ENCODE results near the gene KIF5C. TPM values are rescaled to one million over a fixed set of nuclear protein-coding genes. Genes with fewer than 3 reads are reported as not detected.

Gene KIF5C
- total RNA-seq, 1 donor, result 0.36 TPM

DNA sequence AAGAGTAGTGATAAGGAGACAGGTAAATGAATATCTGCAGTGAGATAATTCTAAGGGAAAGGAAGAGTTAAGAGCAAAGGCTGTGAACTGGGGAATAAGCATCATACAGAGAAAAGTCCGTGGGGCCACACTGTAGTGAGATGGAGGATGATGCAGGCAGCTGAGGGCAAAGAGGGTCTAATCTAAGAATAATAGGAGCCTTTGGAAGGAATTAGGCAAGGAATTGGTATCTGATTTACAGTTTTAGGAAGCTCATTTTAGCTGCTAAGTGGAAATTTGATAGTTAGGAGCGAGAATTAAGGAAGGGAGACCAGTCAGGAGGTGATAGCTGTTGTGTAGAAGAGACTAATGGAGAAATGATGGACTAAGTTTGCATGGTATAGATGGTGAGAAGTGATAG is 43.5 kb downstream of the KIF5C start:
- TF ChIP-seq, protein P1, sequence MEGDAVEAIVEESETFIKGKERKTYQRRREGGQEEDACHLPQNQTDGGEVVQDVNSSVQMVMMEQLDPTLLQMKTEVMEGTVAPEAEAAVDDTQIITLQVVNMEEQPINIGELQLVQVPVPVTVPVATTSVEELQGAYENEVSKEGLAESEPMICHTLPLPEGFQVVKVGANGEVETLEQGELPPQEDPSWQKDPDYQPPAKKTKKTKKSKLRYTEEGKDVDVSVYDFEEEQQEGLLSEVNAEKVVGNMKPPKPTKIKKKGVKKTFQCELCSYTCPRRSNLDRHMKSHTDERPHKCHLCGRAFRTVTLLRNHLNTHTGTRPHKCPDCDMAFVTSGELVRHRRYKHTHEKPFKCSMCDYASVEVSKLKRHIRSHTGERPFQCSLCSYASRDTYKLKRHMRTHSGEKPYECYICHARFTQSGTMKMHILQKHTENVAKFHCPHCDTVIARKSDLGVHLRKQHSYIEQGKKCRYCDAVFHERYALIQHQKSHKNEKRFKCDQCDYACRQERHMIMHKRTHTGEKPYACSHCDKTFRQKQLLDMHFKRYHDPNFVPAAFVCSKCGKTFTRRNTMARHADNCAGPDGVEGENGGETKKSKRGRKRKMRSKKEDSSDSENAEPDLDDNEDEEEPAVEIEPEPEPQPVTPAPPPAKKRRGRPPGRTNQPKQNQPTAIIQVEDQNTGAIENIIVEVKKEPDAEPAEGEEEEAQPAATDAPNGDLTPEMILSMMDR (IDR thresholded peaks at IDR 0.05; ENCODE audit: extremely low read depth, low read depth, low read length), result no peak

DNA sequence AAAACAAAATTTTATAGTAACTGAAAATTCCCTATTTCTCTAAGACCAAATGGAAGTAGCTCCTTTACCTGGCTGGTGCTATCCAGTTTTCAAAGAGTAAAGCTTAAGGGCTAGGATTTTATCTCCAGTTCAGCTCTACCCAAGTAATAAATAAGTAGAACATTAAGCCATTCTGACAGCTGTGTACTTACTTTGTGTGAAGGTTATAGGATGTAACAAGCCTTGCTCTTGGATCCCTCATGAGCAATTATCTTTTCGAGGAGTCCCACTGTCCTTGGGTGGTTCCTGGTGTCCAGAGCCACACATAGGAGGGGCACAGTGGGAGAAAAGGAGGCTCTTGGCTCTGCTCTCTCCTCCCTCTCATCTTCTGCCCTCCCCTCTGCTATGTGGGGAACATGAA is 45.5 kb downstream of the KIF5C start:
- no peaks in the 10 kb centered on the region for H3K27me3 ChIP-seq (ENCODE audit: insufficient read depth, low read length)
- no peaks in the 10 kb centered on the region for H3K79me2 ChIP-seq (ENCODE audit: insufficient read depth, low read length)
- no peak overlapping the region for H2AFZ ChIP-seq (ENCODE audit: low read length)
- no peaks in the 10 kb centered on the region for H4K20me1 ChIP-seq (ENCODE audit: insufficient read depth, low read length)
- H3K4me2 ChIP-seq (ENCODE audit: insufficient read depth, low read length), result no peak overlapping the region
- H3K36me3 ChIP-seq (ENCODE audit: insufficient read depth, low read length), result no peaks in the 10 kb centered on the region
- peaks cover 4% of the 10 kb centered on the region for H3K9me3 ChIP-seq (ENCODE audit: low read depth, low read length)
- no peak for DNase-seq (ENCODE audit: insufficient read length, low spot score, missing footprints)
- H3K27ac ChIP-seq (ENCODE audit: low read depth, low read length), result no peak overlapping the region
- no peaks in the 10 kb centered on the region for H3K4me1 ChIP-seq (ENCODE audit: insufficient read depth, low read length)
- no peak overlapping the region for H3K4me3 ChIP-seq (ENCODE audit: insufficient read depth, low read length)
- TF ChIP-seq, protein P1 (IDR thresholded peaks at IDR 0.05; ENCODE audit: extremely low read depth, low read depth, low read length), result no peak

More for the DNA sequence above, 43.5 kb downstream of the KIF5C start:
- H3K27me3 ChIP-seq (ENCODE audit: insufficient read depth, low read length), result no peaks in the 10 kb centered on the region
- no peaks in the 10 kb centered on the region for H3K36me3 ChIP-seq (ENCODE audit: insufficient read depth, low read length)
- H3K4me1 ChIP-seq (ENCODE audit: insufficient read depth, low read length), result no peaks in the 10 kb centered on the region
- no peak overlapping the region for H3K4me3 ChIP-seq (ENCODE audit: insufficient read depth, low read length)
- no peak overlapping the region for H2AFZ ChIP-seq (ENCODE audit: low read length)
- peaks cover 4% of the 10 kb centered on the region for H3K9me3 ChIP-seq (ENCODE audit: low read depth, low read length)
- no peaks in the 10 kb centered on the region for H4K20me1 ChIP-seq (ENCODE audit: insufficient read depth, low read length)
- DNase-seq (ENCODE audit: insufficient read length, low spot score, missing footprints), result no peak
- H3K27ac ChIP-seq (ENCODE audit: low read depth, low read length), result no peak overlapping the region
- no peaks in the 10 kb centered on the region for H3K79me2 ChIP-seq (ENCODE audit: insufficient read depth, low read length)
- no peak overlapping the region for H3K4me2 ChIP-seq (ENCODE audit: insufficient read depth, low read length)

DNA sequence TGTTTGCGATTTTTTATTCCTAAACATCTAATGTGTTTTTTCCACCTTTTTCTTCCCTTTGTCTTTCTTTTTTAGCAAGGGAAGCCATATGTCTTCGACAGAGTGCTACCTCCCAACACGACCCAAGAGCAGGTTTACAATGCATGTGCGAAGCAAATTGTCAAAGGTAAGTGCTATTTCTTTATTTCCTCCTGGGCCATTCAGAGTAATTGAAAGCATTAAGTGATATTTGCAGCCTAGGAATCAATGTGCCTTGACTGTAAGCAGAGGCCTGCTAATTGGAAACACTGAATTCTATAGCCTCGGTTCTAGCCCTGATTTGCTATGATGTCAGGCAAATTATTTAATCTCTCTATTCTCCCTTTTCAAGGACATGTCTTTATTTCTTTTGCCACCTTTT is 47.0 kb downstream of the KIF5C start:
- Histone ChIP-seq H3K4me3 (ENCODE audit: insufficient read depth, low read length) (no peak overlapping the region), H3K79me2 (ENCODE audit: insufficient read depth, low read length) (no peaks in the 10 kb centered on the region), H3K4me1 (ENCODE audit: insufficient read depth, low read length) (no peaks in the 10 kb centered on the region), H3K4me2 (ENCODE audit: insufficient read depth, low read length) (no peak overlapping the region), H3K27ac (ENCODE audit: low read depth, low read length) (no peak overlapping the region), H3K36me3 (ENCODE audit: insufficient read depth, low read length) (no peaks in the 10 kb centered on the region), H3K9me3 (ENCODE audit: low read depth, low read length) (peaks cover 4% of the 10 kb centered on the region), H2AFZ (ENCODE audit: low read length) (no peak overlapping the region), H3K27me3 (ENCODE audit: insufficient read depth, low read length) (no peaks in the 10 kb centered on the region), H4K20me1 (ENCODE audit: insufficient read depth, low read length) (no peaks in the 10 kb centered on the region)
- no peak for DNase-seq (ENCODE audit: insufficient read length, low spot score, missing footprints)
- TF ChIP-seq, protein P1 (IDR thresholded peaks at IDR 0.05; ENCODE audit: extremely low read depth, low read depth, low read length), result no peak

DNA sequence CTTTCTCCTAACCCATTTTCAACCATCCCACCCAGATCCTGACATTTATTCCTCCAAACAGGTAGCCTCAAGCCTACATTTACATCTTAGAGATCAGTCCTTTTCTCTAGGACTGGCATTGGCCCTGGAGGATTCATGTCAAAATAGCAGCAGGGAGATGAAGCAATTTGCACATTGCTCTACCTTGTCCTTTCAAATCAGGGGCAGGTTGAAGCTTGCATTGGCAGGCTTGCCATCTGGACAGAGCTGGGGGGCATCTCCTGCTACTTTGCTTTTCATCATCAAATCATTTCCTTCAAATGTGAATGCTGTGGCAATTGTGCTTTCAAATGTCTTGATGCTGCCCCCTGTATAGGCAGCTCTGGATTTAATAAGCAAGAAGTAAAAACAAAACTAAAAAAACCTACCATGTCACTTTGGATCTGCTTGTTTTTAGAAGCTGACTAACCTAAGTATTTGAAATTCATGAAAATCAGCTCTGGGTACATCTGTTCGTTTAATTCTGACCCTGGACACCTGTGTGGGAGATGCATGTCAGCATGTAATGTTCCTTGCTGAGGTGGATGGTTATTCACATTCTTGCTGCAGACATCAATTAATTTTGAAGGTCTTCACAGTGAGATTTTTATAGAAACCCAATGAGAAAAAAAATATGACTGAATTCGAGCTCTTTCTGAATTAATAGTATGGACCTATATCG is 47.9 kb downstream of the KIF5C start:
- TF ChIP-seq, protein P1 (IDR thresholded peaks at IDR 0.05; ENCODE audit: extremely low read depth, low read depth, low read length), result no peak
- H4K20me1 ChIP-seq (ENCODE audit: insufficient read depth, low read length), result no peaks in the 10 kb centered on the region
- no peaks in the 10 kb centered on the region for H3K27me3 ChIP-seq (ENCODE audit: insufficient read depth, low read length)
- no peak overlapping the region for H3K27ac ChIP-seq (ENCODE audit: low read depth, low read length)
- H3K9me3 ChIP-seq (ENCODE audit: low read depth, low read length), result peaks cover 4% of the 10 kb centered on the region
- H3K4me1 ChIP-seq (ENCODE audit: insufficient read depth, low read length), result no peaks in the 10 kb centered on the region
- no peaks in the 10 kb centered on the region for H3K79me2 ChIP-seq (ENCODE audit: insufficient read depth, low read length)
- H2AFZ ChIP-seq (ENCODE audit: low read length), result no peak overlapping the region
- no peaks in the 10 kb centered on the region for H3K36me3 ChIP-seq (ENCODE audit: insufficient read depth, low read length)
- H3K4me2 ChIP-seq (ENCODE audit: insufficient read depth, low read length), result no peak overlapping the region
- H3K4me3 ChIP-seq (ENCODE audit: insufficient read depth, low read length), result no peak overlapping the region
- no peak for DNase-seq (ENCODE audit: insufficient read length, low spot score, missing footprints)
